GM18511 (cell line): ENCODE measurements around the gene SRA1.
A peak's percentile ranks its signal among the peaks of the same experiment; 100 is the strongest.

ENCODE experiments used
- ATAC-seq: cut with Tn5 transposase; IDR thresholded peaks from one replicate; pipeline ENCODE4 v1.9.1; 2021; ENCODE audit warnings: mild to moderate bottlenecking, moderate library complexity; ENCODE audit not compliant: unreplicated experiment

The SRA1 gene

DNA sequence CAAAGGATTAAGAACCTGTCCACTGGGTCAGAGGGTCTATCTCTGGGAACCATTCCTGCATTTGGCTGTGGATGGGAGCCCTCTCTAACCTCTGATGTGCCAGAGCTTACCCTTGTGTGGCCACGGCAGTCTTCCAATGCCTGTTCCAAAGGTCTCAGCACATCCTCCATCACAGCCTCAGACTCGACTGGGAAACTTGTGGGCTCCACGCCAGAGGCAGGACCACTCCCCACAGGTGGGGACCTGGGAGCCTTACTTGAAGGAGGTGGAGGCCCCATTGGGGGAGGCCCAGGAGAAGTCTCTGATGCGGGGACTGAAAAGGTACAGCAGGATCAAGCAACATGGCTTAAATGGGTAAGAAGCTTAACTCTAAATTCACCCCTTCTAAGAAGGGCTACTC lies 5.4 kb downstream of the SRA1 start:
- ATAC-seq: no peak

DNA sequence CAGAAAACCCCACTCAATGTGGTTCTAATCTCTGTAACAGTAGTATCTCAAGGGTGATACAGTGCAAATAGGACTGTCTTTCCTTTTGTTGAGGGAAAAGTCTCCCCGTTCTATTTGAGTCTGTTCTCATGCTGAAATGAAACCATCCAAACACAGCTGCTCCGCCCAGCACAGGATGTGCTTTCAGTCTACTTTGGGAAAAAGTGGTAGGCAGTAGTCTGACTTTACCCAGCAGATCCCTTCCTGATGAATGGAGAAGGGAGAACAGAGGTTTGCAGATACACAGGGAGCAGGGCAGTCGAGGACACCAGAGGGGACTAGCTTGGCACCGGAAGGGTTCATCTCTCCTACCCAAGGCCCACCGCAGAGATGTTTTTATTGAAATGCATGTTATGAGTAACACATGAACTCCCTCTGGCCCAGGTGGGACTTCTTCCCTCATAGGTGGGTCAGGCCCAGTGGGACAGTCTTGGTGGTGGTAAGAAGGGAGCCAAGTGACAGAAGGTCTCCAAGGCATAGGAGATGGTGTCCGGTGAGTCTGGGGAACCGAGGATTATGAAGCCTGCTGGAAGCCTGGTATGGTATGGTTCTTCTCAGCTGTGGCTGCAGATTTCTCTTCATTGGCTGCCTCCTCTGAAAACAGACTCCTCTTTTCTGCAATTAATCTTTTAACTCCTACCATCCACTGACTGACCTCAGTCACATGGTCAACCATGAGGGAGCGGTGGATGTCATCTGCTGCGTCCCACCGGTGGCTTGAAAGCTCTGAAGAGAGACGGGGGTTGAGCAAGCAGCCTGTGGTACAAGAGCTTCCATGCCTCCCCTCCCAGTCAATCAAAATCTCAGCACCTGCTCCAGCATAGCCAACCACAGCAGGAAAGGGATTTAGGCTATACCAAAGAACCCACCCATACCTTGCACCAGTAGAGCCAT lies 6.9 kb downstream of the SRA1 start:
- ATAC-seq: no peak

DNA sequence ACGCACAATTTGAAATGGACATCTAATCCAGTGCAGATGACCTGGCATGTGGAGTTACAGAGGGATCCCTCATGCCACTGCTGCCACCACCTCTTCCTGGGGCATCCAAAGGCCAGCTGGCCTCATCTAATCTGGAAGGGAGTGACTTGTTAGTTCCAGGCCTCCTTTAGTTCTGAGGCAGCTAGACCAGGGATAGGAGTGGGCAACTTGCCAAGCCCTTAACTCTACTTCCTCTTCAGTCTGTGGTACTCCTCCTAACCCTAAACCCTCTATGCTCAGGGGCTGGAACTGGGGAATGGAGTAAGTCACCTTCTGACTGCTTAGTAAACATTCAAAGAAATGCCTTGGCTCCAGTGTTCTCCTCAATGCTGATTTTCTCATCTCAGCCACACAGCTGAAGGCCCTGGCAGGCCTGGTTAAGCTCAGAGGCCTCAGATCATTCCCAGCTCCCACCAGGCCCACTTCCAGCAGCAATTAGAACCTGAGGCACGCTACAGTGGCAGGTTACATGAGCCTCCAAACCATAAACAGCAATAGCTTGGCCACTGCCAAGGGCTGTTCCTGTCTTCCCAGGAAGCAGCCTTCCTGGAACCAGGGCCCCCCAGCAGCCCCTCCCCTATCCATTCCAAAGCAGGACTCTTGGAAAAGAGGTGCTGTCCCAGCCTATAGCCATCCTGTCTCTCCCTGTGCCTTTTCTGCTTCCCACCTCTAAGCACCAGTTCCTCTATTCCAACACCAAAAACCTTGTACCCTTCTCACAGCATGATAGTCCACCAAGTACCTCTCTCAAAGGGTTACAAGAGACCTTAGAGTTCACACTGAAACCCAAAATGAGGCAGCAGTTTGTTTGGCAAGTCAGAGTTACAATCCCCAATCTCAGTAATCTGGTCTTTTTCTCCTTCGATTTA lies 7.8 kb downstream of the SRA1 start:
- ATAC-seq: no peak

DNA sequence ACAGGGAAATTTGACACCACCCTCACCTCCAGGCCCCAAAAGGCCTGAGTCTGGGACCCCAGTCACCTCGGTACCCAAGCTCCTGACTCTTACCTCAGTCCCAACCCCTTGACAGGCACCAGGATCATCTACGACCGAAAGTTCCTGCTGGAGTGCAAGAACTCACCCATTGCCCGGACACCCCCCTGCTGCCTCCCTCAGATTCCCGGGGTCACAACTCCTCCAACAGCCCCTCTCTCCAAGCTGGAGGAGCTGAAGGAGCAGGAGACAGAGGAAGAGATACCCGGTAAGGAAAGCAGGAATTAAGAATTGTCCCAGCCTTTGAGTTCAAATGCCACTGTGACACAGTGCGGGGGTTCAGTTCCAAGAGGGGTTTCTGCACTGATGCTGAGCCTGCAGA lies 8.5 kb downstream of the SRA1 start:
- ATAC-seq: no peak

DNA sequence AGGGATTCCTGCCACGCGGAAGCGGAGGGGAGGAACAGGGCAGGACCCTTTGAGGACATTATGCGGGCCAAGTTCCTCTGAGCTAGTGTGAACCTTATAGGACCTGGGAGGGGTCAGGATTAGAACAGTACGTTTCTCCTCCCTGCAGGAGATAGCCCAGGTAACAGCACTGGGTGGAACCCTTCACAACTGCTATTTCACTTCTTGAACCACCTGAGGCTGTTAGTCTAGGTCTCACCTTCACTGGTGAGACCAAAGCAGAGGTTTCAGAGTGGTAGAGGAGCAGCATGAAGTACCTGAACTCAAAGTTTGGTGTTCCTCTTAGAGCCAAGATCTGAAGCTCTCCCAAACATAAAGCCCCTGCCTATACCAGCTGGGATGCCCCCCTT lies 9.0 kb downstream of the SRA1 start:
- peak; percentile 5 for ATAC-seq

DNA sequence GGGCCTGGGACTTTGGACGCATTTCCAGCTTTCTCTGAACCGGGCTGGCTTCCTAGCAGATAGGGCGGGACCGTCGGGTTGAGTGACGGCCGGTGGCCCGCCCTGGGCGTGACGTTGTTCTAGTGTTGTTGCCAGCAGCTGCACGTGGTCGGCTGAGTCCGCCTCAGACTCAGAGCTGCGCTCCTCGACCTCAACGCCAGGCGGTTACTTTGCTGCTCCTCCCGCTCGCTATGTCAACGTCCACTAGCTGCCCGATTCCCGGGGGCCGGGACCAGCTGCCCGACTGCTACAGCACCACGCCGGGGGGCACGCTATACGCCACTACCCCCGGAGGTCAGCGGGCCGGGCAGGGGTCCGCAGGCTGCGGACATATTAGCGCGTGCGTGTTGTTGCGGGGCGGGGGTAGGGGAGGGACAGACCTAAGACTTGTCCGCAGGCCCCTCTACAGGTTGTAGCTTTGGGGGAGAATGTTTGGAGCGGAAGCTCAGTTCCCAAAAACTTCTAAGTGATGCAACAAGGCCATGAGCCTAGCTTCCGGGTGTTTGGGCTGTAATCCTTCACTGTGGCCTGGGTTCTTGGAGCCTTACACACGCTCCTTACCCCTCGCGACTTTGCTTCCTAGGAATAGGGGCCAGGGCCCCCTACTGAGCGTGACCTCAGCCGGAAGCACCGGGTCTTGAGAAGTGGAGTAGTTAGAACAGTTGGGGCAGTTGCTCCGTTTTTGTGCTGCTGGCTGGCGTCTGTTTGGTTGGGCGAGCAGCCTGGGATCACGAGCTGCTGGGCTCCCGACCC lies 9.6 kb downstream of the SRA1 start, which contains the start of gene EIF4EBP3:
EIF4EBP3 (plus strand) TSS at position 155 of the 792 bp plus-strand sequence; CDS start at position 231, 76 bp downstream.
- peak; percentile 99 for ATAC-seq

DNA sequence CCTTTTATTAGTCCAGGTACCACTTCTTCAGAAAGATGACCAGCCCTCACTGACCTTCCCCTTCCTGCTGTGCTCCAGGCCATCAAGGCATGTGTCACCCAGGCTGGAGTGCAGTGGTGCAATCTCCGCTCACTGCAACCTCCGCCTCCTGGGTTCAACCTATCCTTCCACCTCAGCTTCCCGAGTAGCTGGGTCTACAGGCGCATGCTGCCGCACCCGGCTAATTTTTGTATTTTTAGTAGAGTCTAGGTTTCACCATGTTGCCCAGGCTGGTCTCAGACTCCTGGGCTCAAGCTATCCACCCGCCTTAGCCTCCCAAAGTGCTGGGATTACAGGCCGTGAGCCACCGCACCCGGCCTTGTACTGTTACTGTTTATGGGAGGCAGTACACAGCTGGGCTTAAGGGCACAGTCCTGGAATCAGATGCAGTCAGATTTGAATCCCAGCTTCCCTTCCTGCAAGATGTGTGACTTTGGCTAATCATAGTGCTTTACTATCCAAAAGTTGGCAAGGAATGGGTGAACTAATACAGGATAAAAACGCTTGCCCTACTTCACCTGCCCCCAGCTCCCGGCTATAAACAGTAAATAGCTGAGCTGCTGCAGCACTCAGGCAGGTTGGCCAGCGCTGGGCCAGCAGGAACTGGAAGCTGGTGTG lies 10.3 kb downstream of the SRA1 start:
- peak; percentile 1 for ATAC-seq

DNA sequence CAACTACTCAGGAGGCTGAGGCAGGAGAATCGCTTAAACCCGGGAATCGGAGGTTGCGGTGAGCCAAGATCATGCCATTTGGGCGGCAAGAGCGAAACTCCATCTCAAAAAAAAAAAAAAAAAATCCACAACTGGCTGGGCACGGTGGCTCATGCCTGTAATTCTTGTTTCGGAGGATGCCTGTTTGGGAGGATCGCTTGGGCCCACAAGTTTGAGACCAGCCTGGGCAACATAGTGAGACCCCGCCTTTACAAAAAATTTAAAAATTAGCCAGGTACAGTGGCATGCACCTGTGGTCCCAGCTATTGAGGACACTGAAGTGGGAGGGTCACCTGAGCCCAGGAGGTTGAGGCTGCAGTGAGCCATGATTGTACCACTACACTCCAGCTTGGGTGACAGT lies 11.7 kb downstream of the SRA1 start:
- ATAC-seq: no peak

DNA sequence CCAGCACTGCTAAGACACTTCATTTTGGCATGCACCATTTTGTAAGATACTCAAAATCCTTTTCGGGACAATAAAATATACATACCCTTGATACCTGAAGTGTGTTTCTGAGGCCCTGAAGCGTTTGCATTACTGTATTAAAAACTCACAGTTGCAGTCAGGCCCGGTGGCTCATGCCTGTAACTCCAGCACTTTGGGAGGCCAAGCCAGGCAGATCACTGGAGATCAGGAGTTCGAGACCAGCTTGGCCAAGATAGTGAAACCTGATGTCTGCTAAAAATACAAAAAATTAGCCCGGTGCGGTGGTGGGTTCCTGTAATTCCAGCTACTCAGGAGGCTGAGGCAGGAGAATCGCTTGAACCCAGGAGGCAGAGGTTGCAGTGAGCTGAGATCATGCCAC lies 12.3 kb downstream of the SRA1 start:
- ATAC-seq: no peak

DNA sequence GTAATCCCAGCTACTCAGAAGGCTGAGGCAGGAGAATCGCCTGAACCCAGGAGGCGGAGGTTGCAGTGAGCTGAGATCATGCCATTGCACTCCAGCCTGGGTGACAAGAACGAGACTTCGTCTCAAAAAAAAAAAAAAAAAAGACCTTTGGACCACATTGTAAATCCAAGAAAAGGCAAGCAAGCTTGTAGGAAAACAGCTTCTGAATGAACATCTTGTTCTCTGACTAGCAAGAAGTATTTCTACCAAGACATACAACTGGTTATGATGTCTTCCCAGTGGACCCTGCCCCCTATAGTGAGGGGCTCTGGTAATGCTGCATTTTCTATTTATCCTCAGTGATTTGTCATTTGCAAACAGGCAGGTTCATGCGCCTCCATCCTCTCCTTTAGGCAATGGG lies 14.3 kb downstream of the SRA1 start:
- ATAC-seq: no peak

DNA sequence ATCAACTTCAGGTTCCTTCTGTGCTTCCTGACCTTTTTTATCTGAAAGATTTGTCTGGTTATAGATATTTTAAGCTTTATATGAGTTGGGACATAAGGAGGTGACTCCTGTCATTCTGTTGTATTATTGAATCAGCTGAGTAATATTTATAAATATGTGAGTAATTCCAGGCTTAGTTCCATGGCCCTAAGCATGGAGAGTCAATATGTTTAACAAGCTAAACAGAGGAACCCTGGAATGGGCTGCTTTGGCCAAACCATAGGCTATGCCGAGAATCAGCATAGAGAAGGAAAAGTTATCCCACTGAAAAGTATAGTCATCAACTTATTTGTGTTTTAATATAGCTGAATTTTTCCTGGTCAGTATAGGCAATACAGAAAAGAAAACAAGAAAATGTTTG lies 17.0 kb downstream of the SRA1 start:
- ATAC-seq: no peak

DNA sequence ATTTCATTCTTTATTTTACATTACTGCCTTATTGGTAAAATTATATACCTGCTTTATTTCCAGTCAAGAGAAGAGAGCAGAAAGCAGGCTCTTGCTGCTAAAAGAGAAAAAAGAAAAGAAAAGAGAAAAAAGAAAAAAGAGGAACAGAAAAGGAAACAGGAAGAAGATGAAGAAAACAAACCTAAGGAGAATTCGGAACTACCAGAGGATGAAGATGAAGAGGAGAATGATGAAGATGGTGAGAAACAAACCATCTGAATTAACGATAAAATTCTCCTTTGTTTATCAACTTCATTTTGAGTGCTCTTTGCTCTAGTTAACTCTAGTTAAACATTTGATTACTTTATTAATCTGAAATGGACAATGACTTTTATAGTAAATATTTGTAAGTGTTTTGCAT lies 33.3 kb downstream of the SRA1 start:
- no peak for ATAC-seq

DNA sequence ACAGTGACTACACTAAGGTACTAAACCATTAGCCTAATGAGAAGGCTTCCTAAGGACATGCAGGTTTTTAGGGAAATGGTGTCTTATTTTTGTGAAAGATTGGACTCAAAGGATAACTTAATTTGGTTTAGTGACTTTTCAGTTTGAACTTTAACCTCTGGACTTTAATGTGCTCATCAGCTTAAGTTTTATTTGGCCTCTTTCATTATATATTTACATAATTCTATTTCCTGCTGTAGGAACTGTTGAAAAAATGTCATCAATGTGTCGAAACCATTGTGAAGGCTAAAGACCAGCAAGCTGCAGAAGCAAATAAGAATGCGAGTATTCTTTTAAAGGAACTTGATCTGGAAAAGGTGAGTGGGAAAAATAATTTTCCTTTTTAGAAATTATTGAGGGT lies 44.1 kb downstream of the SRA1 start:
- no peak for ATAC-seq

DNA sequence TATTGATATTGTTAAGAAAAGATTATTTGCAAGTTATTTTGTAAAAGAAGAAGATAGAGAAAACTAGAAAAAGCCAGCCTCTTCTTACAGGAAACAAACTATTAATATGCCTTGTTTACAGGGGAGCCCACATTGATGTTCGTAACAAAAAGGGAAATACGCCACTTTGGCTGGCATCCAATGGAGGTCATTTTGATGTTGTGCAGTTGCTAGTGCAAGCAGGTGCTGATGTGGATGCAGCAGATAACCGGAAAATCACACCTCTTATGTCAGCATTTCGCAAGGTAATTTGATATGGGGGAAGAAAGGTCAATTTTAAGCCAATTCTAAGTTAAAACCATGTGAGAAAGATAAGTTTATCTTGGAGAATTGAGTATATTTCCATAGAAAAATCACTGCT lies 47.4 kb downstream of the SRA1 start:
- ATAC-seq: no peak

DNA sequence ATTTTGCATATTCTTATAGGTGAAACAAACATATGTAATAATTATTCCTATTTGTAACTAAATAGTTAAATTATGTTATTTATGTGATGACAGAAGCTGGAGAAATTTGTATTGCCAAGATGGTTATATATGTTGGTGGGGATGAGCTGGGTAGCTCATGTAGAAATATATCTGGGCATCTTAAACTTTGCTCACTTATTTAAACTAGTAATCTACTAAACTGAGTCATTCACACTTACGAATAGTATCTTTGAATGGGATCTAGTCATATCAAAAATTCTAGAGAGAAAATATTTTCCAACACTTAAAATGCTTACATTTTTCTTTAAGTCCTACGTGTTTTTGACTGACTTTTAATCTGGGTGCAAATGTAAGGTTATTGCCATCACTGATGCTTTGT lies 54.4 kb downstream of the SRA1 start:
- no peak for ATAC-seq
